HG03025 (cell line): ENCODE measurements around the gene SASH1.
"Not testable (repeated sequence)": the region's sequence is repeated elsewhere in the genome, so short reads cannot be mapped to it uniquely, and the experiment has no call there.

ENCODE experiments used
- ATAC-seq: cut with Tn5 transposase; IDR thresholded peaks from one replicate; pipeline ENCODE4 v1.9.1; 2021; ENCODE audit warnings: mild to moderate bottlenecking, moderate library complexity; ENCODE audit not compliant: unreplicated experiment, low FRiP score

SASH1 gene

DNA sequence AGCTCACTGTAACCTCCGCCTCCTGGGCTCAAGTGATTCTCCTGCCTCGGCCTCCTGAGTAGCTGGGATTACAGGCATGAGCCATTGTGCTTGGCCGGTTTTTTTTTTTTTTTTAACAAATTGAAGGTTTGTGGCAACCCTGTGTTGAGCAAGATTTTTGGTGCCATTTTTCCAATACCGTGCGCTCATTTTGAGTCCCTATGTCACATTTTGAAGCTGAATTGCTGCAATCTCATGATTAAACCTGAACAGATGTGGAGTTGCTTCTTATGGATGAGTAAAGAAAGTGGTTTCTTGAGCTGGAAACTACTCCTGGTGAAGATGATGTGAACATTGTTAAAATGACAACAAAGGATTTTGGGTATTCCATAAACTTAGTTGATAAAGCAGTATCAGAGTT, 16.6 kb downstream of the SASH1 start:
- no peak for ATAC-seq

DNA sequence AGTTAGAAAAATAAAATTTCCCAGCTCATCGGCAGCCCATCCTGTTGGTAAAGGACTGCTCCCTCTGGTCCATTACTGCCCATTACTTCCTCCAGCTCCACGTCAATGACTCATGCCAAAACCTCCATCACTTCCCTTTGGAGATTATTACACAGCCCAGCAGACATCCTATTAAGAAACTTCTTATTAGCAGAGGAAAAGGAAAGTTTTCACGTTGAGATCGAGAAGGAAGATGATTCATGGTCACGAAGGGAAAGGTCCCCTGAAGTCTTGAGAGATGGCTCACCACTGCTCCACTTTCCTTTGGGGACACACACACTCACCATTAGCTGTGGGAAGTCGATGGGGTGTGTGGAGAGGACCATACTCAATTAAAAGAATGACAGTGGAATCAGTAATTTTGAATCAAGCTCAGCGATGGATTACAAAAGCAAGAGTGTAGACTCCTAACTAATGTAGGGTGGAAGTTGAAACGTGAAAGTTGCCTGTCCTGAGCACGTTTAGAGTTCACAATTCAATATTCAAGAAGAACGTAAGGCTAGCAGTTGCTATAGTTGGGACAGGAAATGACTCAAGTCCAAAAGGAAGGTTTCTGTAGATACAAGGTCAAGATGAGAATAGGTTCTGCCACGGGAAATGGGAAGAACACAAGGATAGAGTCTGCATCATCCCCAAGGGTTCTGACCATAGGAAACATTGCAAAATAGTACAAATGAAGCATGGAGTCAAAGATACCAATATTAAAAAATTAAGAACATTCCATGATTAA, 21.6 kb downstream of the SASH1 start:
- ATAC-seq, result no peak

DNA sequence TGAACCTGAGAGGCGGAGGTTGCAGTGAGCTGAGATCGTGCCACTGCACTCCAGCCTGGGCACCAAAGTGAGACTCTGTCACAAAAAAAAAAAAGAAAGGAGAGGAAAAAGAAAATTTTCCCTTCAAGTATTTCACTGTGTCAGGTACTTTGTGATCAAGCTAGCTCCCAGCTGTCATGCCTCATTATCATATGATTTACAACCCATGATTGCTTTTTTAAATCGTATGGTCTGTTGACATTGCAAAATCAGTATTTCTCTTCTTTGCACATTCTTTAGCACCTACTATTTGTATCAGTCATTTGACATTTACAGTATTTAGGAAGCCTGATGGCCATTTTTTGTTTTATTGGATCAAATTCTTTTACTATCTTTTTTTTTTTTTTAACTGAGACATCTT, 22.4 kb downstream of the SASH1 start:
- ATAC-seq, result no peak

DNA sequence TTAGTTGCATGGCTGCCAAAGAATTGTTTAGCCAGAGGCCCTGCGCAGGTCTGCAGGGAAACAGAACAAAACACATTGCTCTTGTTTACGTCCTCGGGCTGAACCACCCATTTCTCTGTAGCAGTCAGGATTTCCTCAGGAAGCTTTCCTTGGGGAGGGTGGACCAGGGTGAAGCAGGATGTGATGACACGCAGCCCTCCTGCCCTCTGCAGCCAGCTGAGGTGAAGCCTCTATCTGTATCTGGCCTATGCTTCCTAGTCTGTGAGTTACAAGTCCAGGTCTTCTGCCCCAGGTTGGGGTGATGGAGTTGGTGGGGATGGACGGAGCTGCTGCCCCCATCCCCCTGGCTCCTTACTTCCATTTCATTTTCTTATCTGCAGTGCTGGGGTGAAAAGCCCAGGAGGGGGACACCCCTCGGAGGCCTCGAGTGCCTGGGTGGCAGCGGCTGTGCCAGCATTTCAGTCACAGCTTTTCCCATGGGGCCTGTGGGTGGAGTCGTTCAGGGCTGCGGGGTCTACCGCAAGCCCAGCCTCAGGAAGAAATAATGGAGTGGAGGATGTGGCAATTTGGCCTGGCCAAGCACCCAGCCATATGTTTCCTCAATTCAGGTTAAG, 24.9 kb downstream of the SASH1 start:
- ATAC-seq, result no peak

DNA sequence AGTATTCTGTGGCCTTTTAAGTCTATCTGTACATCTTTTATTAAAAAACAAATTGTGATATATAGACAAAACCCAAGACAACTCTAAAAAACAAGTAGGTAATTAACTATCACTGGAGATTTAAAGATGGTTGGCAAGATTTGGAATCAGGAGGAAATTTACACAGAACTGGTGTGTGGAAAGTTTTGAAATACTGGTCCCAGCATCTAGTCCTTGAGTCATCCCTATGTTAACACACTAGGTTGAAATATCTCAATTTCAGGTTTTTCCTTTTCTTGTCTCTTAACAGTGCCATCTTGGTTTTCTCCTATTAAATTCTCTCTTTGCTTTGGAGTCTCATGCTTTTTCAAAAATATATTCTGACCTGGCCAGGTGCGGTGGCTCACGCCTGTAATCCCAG, 27.5 kb downstream of the SASH1 start:
- ATAC-seq, result no peak

DNA sequence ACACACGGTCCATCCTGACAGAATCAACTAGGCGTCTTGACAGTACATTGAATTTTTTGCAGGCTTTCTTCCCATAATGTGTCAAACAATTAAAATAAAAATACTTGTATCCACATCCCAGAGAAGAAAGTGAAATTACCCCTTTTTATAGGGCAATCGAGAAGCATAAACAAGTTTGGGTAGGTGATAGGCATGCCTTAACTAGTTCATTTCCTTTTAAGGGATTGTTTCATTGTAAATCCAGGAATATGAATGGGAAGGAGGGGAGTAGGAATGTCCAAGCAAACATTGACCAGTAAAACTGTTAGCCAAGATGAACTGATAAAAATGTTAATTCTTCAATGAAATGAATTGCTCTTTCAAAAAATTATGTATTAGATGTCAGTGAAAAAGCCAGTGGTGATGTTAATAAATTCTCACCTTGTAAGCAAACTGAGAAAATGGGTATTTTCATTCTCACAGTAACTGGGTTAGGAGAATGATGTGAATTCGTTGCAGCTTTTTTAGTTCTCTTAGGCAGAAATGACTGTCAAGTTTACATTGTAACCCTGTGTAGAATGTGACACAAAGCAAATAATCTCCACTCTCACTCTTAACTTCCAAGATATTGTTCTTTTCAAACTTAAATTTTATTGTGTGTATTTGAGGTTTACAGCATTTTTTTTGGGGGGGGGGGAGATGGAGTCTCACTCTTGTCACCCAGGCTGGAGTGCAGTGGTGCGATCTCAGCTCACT, 31.6 kb downstream of the SASH1 start:
- ATAC-seq, result no peak

DNA sequence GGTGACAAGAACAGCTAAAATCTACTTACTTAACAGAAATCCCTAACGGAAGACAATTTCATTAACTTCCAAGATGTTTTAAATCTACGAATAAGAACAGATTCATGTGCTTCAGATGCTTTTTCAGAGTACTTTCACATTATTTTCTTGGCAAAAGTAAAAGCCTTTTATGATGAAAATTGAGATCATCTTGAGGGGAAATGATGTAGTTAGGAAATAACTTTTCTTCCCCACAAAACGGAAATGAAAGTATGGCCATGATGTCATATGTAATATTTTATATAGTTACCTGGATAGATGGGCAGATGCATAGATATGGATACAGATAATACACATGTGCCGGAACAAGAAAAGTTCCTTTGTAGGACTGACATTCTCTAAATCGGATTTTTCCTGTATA, 32.8 kb downstream of the SASH1 start:
- no peak for ATAC-seq

DNA sequence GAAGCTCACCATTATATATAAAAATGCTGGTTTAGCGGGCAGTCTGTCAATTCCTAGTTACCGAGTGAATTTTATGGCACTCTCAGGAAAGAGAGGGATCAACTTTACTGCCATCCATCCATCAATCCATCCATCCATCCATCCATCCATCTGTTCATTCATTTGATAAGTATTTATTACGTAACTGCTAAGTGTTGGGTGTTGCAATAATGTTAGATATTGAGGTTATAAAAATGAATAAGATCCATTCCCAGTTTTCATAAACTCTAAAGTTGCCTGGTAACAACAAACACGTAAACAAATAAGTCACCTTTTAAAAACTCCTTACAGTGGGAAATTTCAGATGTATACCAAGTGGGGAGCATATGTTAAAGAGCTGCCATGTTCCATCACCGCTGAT, 36.8 kb downstream of the SASH1 start:
- ATAC-seq, result no peak

DNA sequence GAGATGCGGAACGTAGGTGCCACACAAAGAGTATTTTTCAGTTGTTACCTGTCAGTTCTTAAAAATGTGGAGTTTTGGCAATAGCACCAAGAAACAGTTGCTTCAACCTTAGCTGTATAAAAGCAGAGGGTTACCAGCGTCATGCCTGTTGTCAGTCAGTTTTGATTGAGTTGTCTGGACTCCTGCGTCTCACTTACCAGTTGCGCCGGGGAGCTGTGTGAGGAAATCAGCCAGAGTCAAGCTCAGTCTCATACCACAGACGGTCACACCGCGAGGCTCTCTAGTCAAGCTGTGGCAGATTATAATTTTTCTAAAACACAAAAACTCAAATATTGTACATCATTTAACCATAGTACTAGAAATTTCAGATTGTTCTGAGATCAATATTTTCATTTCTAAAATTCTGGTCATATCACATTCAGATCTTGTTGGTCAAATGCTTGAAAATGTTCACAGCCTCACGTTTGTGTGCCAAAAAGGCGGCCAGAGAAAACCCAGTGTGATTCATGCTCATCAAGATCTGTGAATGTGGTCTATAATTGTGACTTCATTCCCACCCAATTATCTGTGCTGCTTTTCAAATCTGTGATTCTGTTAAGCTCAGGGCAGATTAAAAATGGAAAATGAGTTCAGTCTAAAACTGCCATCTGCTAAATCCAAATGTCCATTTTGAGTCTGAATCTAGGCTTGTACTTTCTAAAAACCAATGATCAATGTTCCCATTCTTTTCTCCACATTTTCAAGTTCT, 37.5 kb downstream of the SASH1 start:
- ATAC-seq, result no peak

DNA sequence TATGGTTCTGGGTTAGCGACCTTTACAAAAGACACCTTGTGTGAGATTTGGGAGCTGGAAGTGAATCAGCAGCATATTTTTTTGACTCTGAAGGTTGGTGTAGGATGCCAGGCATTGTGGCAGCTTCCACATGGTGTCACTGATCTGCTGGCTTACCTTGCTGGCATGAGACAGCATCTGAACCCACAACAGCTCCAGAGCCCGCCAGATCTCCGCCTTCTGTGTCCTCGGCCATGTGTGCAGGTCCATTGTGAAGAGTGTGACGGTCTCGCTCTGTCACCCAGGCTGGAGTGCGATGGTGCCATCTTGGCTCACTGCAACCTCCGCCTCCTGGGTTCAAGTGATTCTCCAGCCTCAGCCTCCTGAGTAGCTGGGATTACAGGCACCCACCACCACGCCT, 39.4 kb downstream of the SASH1 start:
- ATAC-seq, result not testable (repeated sequence)

DNA sequence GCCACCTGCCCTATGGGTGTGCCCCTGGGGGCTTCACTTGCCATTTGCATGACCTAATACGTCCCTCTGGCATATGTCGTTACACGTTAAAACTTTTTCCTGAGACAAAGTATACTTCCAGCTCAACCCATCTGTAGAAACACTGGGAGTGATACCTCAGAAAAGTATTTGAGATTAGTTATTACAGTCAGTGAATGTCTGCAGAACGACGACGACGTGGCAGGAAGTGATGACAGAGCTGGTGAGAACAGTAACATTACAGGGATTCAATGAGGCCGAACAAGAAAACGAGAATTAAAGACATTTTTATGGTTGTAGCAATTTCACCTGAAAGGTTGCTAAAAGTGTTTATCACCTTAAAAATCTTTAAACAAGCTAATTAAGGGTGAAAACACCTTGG, 40.2 kb downstream of the SASH1 start:
- ATAC-seq, result no peak

DNA sequence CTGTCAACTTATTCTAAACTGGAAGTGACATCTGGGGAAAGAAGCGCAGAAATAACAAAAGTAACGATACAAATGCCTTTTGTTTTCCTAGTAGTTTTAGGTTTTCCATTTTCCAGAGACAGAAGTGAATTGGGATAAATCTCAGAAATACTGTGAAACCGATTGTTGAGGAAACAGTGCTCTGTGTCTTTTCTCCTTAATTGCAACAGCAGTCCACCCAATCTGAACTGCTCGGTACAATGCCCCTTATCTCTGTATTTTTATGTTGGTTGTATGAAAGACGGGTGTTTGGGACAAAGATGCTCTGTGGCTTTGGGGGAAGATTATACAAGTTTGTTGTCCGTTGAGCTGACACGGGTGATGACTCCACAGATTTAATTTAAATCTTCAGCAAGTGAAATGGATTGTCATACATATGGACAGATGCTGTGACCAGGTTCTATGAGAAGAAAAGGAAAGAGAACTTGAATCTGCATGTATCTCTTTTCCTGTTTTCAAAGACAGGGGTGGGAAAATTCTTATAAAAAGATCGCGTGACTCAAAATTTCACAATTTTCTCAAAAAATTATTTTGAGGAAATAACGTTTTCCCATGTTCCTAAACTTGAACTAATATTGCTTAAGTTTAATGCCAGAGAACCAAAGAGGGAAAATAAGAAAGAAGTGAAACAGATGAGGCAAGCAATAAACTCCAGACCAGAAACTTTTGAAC, 41.2 kb downstream of the SASH1 start:
- no peak for ATAC-seq

DNA sequence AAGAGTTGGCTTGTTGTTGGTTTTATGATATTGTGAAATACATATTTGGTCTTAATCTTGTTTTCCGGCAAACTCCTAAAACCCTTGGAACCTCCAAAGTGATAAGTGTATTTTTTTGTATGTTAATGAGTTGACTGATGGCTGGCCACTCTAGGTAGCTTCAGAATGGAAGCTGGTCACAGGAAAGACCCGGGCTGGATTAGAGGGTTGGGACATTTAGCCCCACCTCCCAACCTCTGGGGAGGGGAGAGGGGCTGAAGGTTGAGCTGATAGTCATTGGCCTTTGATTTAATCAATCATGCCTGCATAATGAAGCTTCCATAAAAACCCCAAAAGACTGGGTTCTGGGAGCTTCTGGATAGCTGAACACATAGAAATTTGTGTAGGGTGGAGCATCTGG, 42.7 kb downstream of the SASH1 start:
- no peak for ATAC-seq

DNA sequence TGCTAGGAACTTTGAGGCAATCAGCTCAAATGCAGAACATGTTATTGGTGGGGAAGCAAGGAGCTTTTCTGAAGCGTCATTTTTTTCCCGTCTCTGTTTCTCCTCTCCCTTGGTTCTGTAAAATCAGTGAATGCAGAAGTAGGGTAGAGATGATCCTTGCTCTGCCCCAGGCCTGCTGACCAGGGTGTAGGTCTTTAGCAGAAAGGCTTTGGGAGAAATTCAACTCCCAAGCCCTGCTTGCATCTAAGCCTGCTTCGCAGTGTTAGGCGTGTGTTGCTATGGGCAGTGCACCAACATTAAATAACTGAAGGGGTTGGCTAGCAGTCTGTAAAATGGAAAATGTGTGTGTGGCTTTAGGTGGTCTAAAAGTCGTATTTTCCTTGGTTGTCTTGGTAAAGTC, 45.9 kb downstream of the SASH1 start:
- ATAC-seq, result no peak

DNA sequence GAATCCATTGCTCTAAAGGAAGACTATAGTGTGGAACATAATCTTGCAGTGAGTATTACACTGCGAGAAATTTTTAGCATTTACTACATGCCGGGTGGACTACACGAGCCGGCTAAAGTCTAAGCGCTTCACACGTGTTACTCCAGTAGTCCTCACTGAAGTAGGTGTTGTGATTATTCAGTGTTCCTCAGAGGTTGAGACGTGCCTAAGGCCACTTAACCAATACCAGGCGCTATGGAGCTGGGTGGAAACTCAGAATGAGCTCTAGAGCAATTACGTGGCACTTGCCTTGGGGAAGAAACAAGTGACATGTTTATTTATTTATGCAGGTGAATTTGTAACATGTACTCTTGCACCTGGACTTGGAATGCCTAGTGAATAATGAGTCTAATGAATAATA, 46.4 kb downstream of the SASH1 start:
- ATAC-seq, result no peak

DNA sequence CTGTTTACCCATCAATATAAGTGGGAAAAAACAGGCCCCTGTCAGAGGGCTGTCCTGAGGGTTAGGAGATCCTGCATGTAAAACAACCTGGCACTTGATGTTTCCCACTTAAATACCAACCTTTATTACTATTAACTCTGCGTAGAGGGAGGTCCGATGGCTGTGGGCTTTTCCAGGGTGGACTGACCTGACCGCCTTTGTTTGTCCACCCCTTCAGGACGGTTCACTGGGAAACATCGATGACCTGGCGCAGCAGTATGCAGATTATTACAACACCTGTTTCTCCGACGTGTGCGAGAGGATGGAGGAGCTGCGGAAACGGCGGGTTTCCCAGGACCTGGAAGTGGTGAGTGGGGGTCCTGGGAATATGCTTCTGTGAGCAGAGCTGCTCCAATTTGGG, 47.3 kb downstream of the SASH1 start:
- no peak for ATAC-seq

DNA sequence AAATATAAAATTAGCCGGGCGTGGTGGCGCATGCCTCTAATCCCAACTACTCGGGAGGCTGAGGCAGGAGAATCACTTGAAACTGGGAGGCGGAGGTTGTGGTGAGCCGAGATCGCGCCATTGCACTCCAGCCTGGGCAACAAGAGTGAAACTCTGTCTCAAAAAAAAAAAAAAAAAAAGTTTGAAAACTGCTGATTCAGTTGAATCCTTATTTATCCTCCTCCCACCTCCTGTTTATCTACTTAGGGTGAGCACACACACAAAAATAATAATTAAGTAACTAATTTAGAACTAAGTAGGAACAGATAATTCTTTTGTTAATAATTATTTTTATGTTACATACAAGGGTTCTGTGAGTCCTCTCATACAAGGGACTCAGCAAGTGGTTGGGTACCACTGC, 49.5 kb downstream of the SASH1 start:
- not testable (repeated sequence) for ATAC-seq

DNA sequence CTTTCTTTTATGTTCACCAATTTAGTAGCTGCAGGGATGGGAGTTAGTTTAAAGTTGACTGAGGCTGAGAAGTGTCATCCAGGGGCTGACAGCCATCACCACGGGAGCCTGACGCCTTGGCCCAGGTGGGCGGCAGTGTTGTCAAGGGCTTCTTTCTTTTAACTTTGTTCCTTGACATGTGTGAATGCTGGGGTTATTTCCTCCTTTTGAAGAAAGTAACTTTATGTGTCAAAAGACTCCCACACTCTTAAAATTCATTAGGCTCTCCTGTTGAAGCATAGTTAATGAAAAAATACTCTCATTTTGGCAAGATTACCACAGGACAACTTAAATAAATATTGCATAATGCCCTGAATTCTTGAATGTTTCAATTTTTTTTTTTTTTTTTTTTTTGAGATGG, 50.0 kb downstream of the SASH1 start:
- no peak for ATAC-seq

DNA sequence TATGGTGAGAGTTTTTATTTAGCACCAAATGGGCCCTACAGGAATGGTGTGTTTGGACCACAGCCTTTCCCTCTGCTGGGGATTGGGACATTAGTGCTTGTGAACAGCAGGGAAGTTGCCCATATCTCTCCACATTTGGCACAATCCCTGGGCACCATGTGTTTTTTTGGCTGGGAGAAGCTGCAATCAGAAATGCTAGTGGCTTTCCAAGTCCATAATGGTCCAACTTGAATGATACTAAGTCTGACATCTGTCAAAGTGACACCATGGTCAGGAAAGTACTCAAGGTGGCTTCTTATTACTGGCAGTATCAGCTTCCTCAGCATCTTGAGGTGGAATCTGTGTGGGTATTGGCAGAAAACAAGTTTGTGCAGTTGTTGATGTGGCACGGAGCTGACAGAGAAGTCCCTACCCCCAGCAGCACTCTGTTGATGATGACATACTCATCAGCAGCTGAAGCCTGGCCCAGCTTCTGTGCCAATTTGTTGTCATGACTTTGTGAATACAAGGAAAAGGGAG, 53.0 kb downstream of the SASH1 start:
- ATAC-seq, result no peak

DNA sequence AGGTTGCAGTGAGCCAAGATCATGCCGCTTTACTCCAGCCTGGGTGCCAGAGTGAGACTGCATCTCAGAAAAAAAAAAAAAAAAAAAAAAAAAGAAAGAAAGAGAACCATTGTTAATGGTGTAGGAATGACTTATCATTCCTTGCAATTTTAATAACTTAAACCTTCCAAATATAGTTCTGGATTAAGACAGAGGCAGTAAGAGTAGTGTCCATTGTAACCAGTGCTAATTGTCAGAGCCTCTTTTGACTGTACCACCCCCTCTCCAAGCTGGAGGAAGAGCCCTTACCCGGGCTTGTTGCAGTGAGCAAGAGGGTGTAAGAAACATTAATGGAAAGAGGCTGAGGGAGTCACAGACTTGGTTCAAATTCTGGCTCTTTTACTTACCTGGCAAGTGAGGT, 53.8 kb downstream of the SASH1 start:
- ATAC-seq, result no peak
